Mesodermal cell (in vitro differentiated cells): Measurements from ENCODE around the gene CNGB1.

Experiments
- H3K27ac ChIP-seq: 2 replicates; pipeline ENCODE4 v1.7.0; 2013; ENCODE audit warnings: mild to moderate bottlenecking, low read depth, low read length, moderate library complexity; ENCODE audit not compliant: severe bottlenecking
- H3K36me3 ChIP-seq: 2 replicates; pipeline ENCODE4 v1.7.1; 2013; ENCODE audit warnings: mild to moderate bottlenecking, low read length, moderate library complexity; ENCODE audit not compliant: control insufficient read depth, insufficient read depth
- H3K4me1 ChIP-seq: one replicate; pipeline ENCODE4 v1.7.1; 2013; ENCODE audit warnings: mild to moderate bottlenecking, low read length; ENCODE audit not compliant: insufficient read depth, control insufficient read depth, poor library complexity, severe bottlenecking
- H3K4me3 ChIP-seq: 2 replicates; pipeline ENCODE4 v1.7.0; 2013; ENCODE audit warnings: low read length, control low read depth, mild to moderate bottlenecking; ENCODE audit not compliant: insufficient read depth, poor library complexity, severe bottlenecking; ENCODE audit errors: extremely low read depth
- H3K9me3 ChIP-seq: 2 replicates; pipeline ENCODE4 v1.7.1; 2013; ENCODE audit warnings: mild to moderate bottlenecking, low read length, moderate library complexity; ENCODE audit not compliant: control insufficient read depth
- WGBS, 2 experiments: methylation state at CpG; one replicate each; pipeline ENCODE4 v1.1.5; 2013; ENCODE audit warnings: missing lambda C conversion rate in 2 of 2; ENCODE audit not compliant: insufficient coverage in 2 of 2; 5-methylcytosine and 5-hydroxymethylcytosine counted together

The CNGB1 gene

GRCh38 chr16:57906382-57907316 is 64.3 kb downstream of the CNGB1 start:
- Histone ChIP-seq H3K4me3 (no peak overlapping the region), H3K27ac (no peak overlapping the region), H3K36me3 (no peaks in the 10 kb centered on the region), H3K4me1 (peaks cover 8% of the 10 kb centered on the region), H3K9me3 (no peaks in the 10 kb centered on the region)
- 46 to 48% methylated on average over 18 to 20 of the region's 28 CpGs for WGBS, 2 experiments

- Histone ChIP-seq H3K27ac (no peak overlapping the region), H3K36me3 (no peaks in the 10 kb centered on the region), H3K9me3 (no peaks in the 10 kb centered on the region), H3K4me1 (peaks cover 8% of the 10 kb centered on the region), H3K4me3 (no peak overlapping the region)
- WGBS, 2 experiments, result 87 to 92% methylated on average over 8 of the region's 8 CpGs
Observed at GRCh38 chr16:57904101-57904500, 66.8 kb downstream of the CNGB1 start.

GRCh38 chr16:57903656-57904055 is 67.3 kb downstream of the CNGB1 start:
- no peak overlapping the region for H3K27ac ChIP-seq
- no peaks in the 10 kb centered on the region for H3K9me3 ChIP-seq
- no peak overlapping the region for H3K4me3 ChIP-seq
- no peaks in the 10 kb centered on the region for H3K36me3 ChIP-seq
- 91 to 97% methylated on average over 17 to 18 of the region's 18 CpGs for WGBS, 2 experiments
- peaks cover 8% of the 10 kb centered on the region for H3K4me1 ChIP-seq

GRCh38 chr16:57901480-57902069 is 69.4 kb downstream of the CNGB1 start:
- no peak overlapping the region for H3K4me3 ChIP-seq
- H3K36me3 ChIP-seq, result no peaks in the 10 kb centered on the region
- H3K27ac ChIP-seq, result no peak overlapping the region
- WGBS, 2 experiments, result 90 to 91% methylated on average over 11 to 12 of the region's 12 CpGs
- H3K9me3 ChIP-seq, result no peaks in the 10 kb centered on the region
- H3K4me1 ChIP-seq, result peaks cover 4% of the 10 kb centered on the region

- Histone ChIP-seq H3K4me1 (no peaks in the 10 kb centered on the region), H3K27ac (no peak overlapping the region), H3K4me3 (no peak overlapping the region), H3K36me3 (no peaks in the 10 kb centered on the region), H3K9me3 (no peaks in the 10 kb centered on the region)
- 85 to 90% methylated on average over 10 to 11 of the region's 11 CpGs for WGBS, 2 experiments
Observed at GRCh38 chr16:57900796-57901479, 70.0 kb downstream of the CNGB1 start.

GRCh38 chr16:57899771-57900661 is 70.9 kb downstream of the CNGB1 start:
- H3K4me3 ChIP-seq, result no peak overlapping the region
- no peaks in the 10 kb centered on the region for H3K36me3 ChIP-seq
- no peak overlapping the region for H3K27ac ChIP-seq
- H3K4me1 ChIP-seq, result no peaks in the 10 kb centered on the region
- no peaks in the 10 kb centered on the region for H3K9me3 ChIP-seq
- WGBS, 2 experiments, result 51 to 64% methylated on average over 9 to 12 of the region's 12 CpGs

GRCh38 chr16:57898961-57899360 is 72.0 kb downstream of the CNGB1 start:
- H3K9me3 ChIP-seq, result no peaks in the 10 kb centered on the region
- H3K4me1 ChIP-seq, result no peaks in the 10 kb centered on the region
- no peaks in the 10 kb centered on the region for H3K36me3 ChIP-seq
- H3K4me3 ChIP-seq, result no peak overlapping the region
- WGBS, 2 experiments, result 75 to 91% methylated on average over 3 to 4 of the region's 5 CpGs
- H3K27ac ChIP-seq, result no peak overlapping the region

GRCh38 chr16:57897996-57898395 is 72.9 kb downstream of the CNGB1 start:
- Histone ChIP-seq H3K4me3 (no peak overlapping the region), H3K36me3 (no peaks in the 10 kb centered on the region), H3K27ac (no peak overlapping the region), H3K4me1 (no peaks in the 10 kb centered on the region), H3K9me3 (no peaks in the 10 kb centered on the region)
- 80 to 89% methylated on average over 3 to 4 of the region's 4 CpGs for WGBS, 2 experiments

GRCh38 chr16:57897053-57897784 is 73.7 kb downstream of the CNGB1 start:
- WGBS, 2 experiments, result 75 to 99% methylated on average over 14 to 18 of the region's 18 CpGs
- H3K27ac ChIP-seq, result no peak overlapping the region

More at GRCh38 chr16:57897053-57897784, 73.7 kb downstream of the CNGB1 start:
- no peaks in the 10 kb centered on the region for H3K36me3 ChIP-seq
- no peaks in the 10 kb centered on the region for H3K4me1 ChIP-seq
- H3K9me3 ChIP-seq, result no peaks in the 10 kb centered on the region
- no peak overlapping the region for H3K4me3 ChIP-seq
